Measurements from ENCODE around the gene S100Z. TPM values are rescaled to one million over a fixed set of nuclear protein-coding genes. Genes with fewer than 3 reads are reported as not detected.
A peak's percentile ranks its signal among the peaks of the same experiment; 100 is the strongest.

Gene S100Z
- total RNA-seq, 1 donor from 2014 or later, result 0.38 TPM

GRCh38 chr5:76953551-76954382, 104.0 kb downstream of the S100Z start:
- no peak for TF ChIP-seq CTCF (IDR thresholded peaks at IDR 0.05; ENCODE audit: unreplicated experiment)
- H3K36me3 Mint-ChIP-seq (ENCODE audit: low read depth, unreplicated experiment), result peaks cover 10% of the 10 kb centered on the region
- DNase-seq (ENCODE audit: low spot score), result peak; percentile 40
- H3K27me3 Mint-ChIP-seq (ENCODE audit: unreplicated experiment), result peaks cover 13% of the 10 kb centered on the region
- peaks cover 16% of the 10 kb centered on the region for H3K4me1 Mint-ChIP-seq (ENCODE audit: unreplicated experiment)
- no peaks in the 10 kb centered on the region for H3K9me3 Mint-ChIP-seq (ENCODE audit: unreplicated experiment)
- no peak overlapping the region for H3K27ac Mint-ChIP-seq (ENCODE audit: unreplicated experiment)
- peak overlapping the region; percentile 93 for H3K4me3 Mint-ChIP-seq (ENCODE audit: unreplicated experiment)

- Mint-ChIP-seq H3K4me1 (ENCODE audit: unreplicated experiment) (peaks cover 19% of the 10 kb centered on the region), H3K27ac (ENCODE audit: unreplicated experiment) (no peak overlapping the region), H3K36me3 (ENCODE audit: low read depth, unreplicated experiment) (peaks cover 10% of the 10 kb centered on the region), H3K4me3 (ENCODE audit: unreplicated experiment) (peak overlapping the region; percentile 91), H3K9me3 (ENCODE audit: unreplicated experiment) (no peaks in the 10 kb centered on the region), H3K27me3 (ENCODE audit: unreplicated experiment) (peaks cover 13% of the 10 kb centered on the region)
- DNase-seq (ENCODE audit: low spot score), result peak; percentile 20
- TF ChIP-seq CTCF (IDR thresholded peaks at IDR 0.05; ENCODE audit: unreplicated experiment), result no peak
Observed at GRCh38 chr5:76954383-76954763, 104.6 kb downstream of the S100Z start.

- H3K9me3 Mint-ChIP-seq (ENCODE audit: unreplicated experiment), result no peaks in the 10 kb centered on the region
- peak overlapping the region; percentile 65 for H3K4me3 Mint-ChIP-seq (ENCODE audit: unreplicated experiment)
- H3K27ac Mint-ChIP-seq (ENCODE audit: unreplicated experiment), result no peak overlapping the region
- peaks cover 23% of the 10 kb centered on the region for H3K4me1 Mint-ChIP-seq (ENCODE audit: unreplicated experiment)
- no peak for TF ChIP-seq CTCF (IDR thresholded peaks at IDR 0.05; ENCODE audit: unreplicated experiment)
- no peak for DNase-seq (ENCODE audit: low spot score)
- peaks cover 15% of the 10 kb centered on the region for H3K27me3 Mint-ChIP-seq (ENCODE audit: unreplicated experiment)
- H3K36me3 Mint-ChIP-seq (ENCODE audit: low read depth, unreplicated experiment), result peaks cover 10% of the 10 kb centered on the region
Observed at GRCh38 chr5:76956033-76956432, 106.2 kb downstream of the S100Z start.

GRCh38 chr5:76958991-76959767, 109.4 kb downstream of the S100Z start:
- H3K36me3 Mint-ChIP-seq (ENCODE audit: low read depth, unreplicated experiment), result peaks cover 16% of the 10 kb centered on the region
- peaks cover 8% of the 10 kb centered on the region for H3K27me3 Mint-ChIP-seq (ENCODE audit: unreplicated experiment)
- H3K4me3 Mint-ChIP-seq (ENCODE audit: unreplicated experiment), result no peak overlapping the region
- no peak for TF ChIP-seq CTCF (IDR thresholded peaks at IDR 0.05; ENCODE audit: unreplicated experiment)
- H3K9me3 Mint-ChIP-seq (ENCODE audit: unreplicated experiment), result no peaks in the 10 kb centered on the region
- no peak for DNase-seq (ENCODE audit: low spot score)
- H3K27ac Mint-ChIP-seq (ENCODE audit: unreplicated experiment), result no peak overlapping the region
- H3K4me1 Mint-ChIP-seq (ENCODE audit: unreplicated experiment), result peaks cover 16% of the 10 kb centered on the region
